ENCODE measurements around the gene LMNB1.
"Not testable (repeated sequence)": the region's sequence is repeated elsewhere in the genome, so short reads cannot be mapped to it uniquely, and the experiment has no call there.

Gene LMNB1
- 26.1 to 35.6 (median 27.5) reads per million in 3 donors for total RNA-seq

GRCh38 chr5:126776499-126777256 lies at the start of gene LMNB1:
Gene LMNB1 (plus strand): TSS chr5:126777136. CDS start chr5:126777509, 373 bp downstream.
- H3K4me1 ChIP-seq (ENCODE audit: control insufficient read depth, insufficient read depth, low read length, poor library complexity, severe bottlenecking): peaks cover 16% of the 10 kb centered on the region
- no peaks in the 10 kb centered on the region for H3K27me3 ChIP-seq (replicated peaks; ENCODE audit: control insufficient read depth, insufficient read depth, low read length, poor library complexity, severe bottlenecking)
- H3K9me3 ChIP-seq (ENCODE audit: control insufficient read depth, low read length): no peaks in the 10 kb centered on the region
- peak within 1 kb of the TSS; percentile 96 for H3K27ac ChIP-seq (ENCODE audit: insufficient read depth, low read length, poor library complexity, severe bottlenecking)
- peak within 1 kb of the TSS; percentile 73 for H3K4me3 ChIP-seq (ENCODE audit: insufficient read depth, low read depth, low read length, poor library complexity, severe bottlenecking)
- no peaks in the 10 kb centered on the region for H3K36me3 ChIP-seq (ENCODE audit: control insufficient read depth, insufficient read depth, low read length)
- peak; percentile 83 to 91 (median 90) for DNase-seq

- no peak overlapping the region for H3K4me3 ChIP-seq (ENCODE audit: insufficient read depth, low read depth, low read length, poor library complexity, severe bottlenecking)
- DNase-seq: no peak
- H3K9me3 ChIP-seq (ENCODE audit: control insufficient read depth, low read length): no peaks in the 10 kb centered on the region
- no peaks in the 10 kb centered on the region for H3K27me3 ChIP-seq (replicated peaks; ENCODE audit: control insufficient read depth, insufficient read depth, low read length, poor library complexity, severe bottlenecking)
- no peaks in the 10 kb centered on the region for H3K4me1 ChIP-seq (ENCODE audit: control insufficient read depth, insufficient read depth, low read length, poor library complexity, severe bottlenecking)
- no peaks in the 10 kb centered on the region for H3K36me3 ChIP-seq (ENCODE audit: control insufficient read depth, insufficient read depth, low read length)
- H3K27ac ChIP-seq (ENCODE audit: insufficient read depth, low read length, poor library complexity, severe bottlenecking): no peak overlapping the region
Measured at GRCh38 chr5:126732716-126733115, 44.2 kb upstream of the LMNB1 start.

- not testable (repeated sequence) for H3K9me3 ChIP-seq (ENCODE audit: control insufficient read depth, low read length); H3K27me3 ChIP-seq (replicated peaks; ENCODE audit: control insufficient read depth, insufficient read depth, low read length, poor library complexity, severe bottlenecking); H3K4me1 ChIP-seq (ENCODE audit: control insufficient read depth, insufficient read depth, low read length, poor library complexity, severe bottlenecking); DNase-seq; H3K4me3 ChIP-seq (ENCODE audit: insufficient read depth, low read depth, low read length, poor library complexity, severe bottlenecking); H3K27ac ChIP-seq (ENCODE audit: insufficient read depth, low read length, poor library complexity, severe bottlenecking); H3K36me3 ChIP-seq (ENCODE audit: control insufficient read depth, insufficient read depth, low read length)
Measured at GRCh38 chr5:126734573-126734972, 42.4 kb upstream of the LMNB1 start.

- Histone ChIP-seq H3K4me1 (ENCODE audit: control insufficient read depth, insufficient read depth, low read length, poor library complexity, severe bottlenecking) (no peaks in the 10 kb centered on the region), H3K27me3 (replicated peaks; ENCODE audit: control insufficient read depth, insufficient read depth, low read length, poor library complexity, severe bottlenecking) (no peaks in the 10 kb centered on the region), H3K9me3 (ENCODE audit: control insufficient read depth, low read length) (no peaks in the 10 kb centered on the region), H3K4me3 (ENCODE audit: insufficient read depth, low read depth, low read length, poor library complexity, severe bottlenecking) (no peak overlapping the region), H3K36me3 (ENCODE audit: control insufficient read depth, insufficient read depth, low read length) (no peaks in the 10 kb centered on the region), H3K27ac (ENCODE audit: insufficient read depth, low read length, poor library complexity, severe bottlenecking) (no peak overlapping the region)
- DNase-seq: no peak
Measured at GRCh38 chr5:126736141-126736540, 40.8 kb upstream of the LMNB1 start.

- DNase-seq: no peak
- Histone ChIP-seq H3K36me3 (ENCODE audit: control insufficient read depth, insufficient read depth, low read length) (no peaks in the 10 kb centered on the region), H3K4me3 (ENCODE audit: insufficient read depth, low read depth, low read length, poor library complexity, severe bottlenecking) (no peak overlapping the region), H3K9me3 (ENCODE audit: control insufficient read depth, low read length) (no peaks in the 10 kb centered on the region), H3K4me1 (ENCODE audit: control insufficient read depth, insufficient read depth, low read length, poor library complexity, severe bottlenecking) (no peaks in the 10 kb centered on the region), H3K27ac (ENCODE audit: insufficient read depth, low read length, poor library complexity, severe bottlenecking) (no peak overlapping the region), H3K27me3 (replicated peaks; ENCODE audit: control insufficient read depth, insufficient read depth, low read length, poor library complexity, severe bottlenecking) (no peaks in the 10 kb centered on the region)
Measured at GRCh38 chr5:126741361-126741760, 35.6 kb upstream of the LMNB1 start.

GRCh38 chr5:126742425-126742824 lies 34.5 kb upstream of the LMNB1 start:
- Histone ChIP-seq H3K9me3 (ENCODE audit: control insufficient read depth, low read length) (no peaks in the 10 kb centered on the region), H3K4me3 (ENCODE audit: insufficient read depth, low read depth, low read length, poor library complexity, severe bottlenecking) (no peak overlapping the region), H3K27ac (ENCODE audit: insufficient read depth, low read length, poor library complexity, severe bottlenecking) (no peak overlapping the region), H3K36me3 (ENCODE audit: control insufficient read depth, insufficient read depth, low read length) (no peaks in the 10 kb centered on the region), H3K27me3 (replicated peaks; ENCODE audit: control insufficient read depth, insufficient read depth, low read length, poor library complexity, severe bottlenecking) (no peaks in the 10 kb centered on the region), H3K4me1 (ENCODE audit: control insufficient read depth, insufficient read depth, low read length, poor library complexity, severe bottlenecking) (no peaks in the 10 kb centered on the region)
- DNase-seq: no peak

- Histone ChIP-seq H3K9me3 (ENCODE audit: control insufficient read depth, low read length) (no peaks in the 10 kb centered on the region), H3K36me3 (ENCODE audit: control insufficient read depth, insufficient read depth, low read length) (no peaks in the 10 kb centered on the region), H3K4me3 (ENCODE audit: insufficient read depth, low read depth, low read length, poor library complexity, severe bottlenecking) (no peak overlapping the region), H3K27ac (ENCODE audit: insufficient read depth, low read length, poor library complexity, severe bottlenecking) (no peak overlapping the region), H3K27me3 (replicated peaks; ENCODE audit: control insufficient read depth, insufficient read depth, low read length, poor library complexity, severe bottlenecking) (no peaks in the 10 kb centered on the region), H3K4me1 (ENCODE audit: control insufficient read depth, insufficient read depth, low read length, poor library complexity, severe bottlenecking) (no peaks in the 10 kb centered on the region)
- no peak for DNase-seq
Measured at GRCh38 chr5:126744836-126745235, 32.1 kb upstream of the LMNB1 start.

- H3K27ac ChIP-seq (ENCODE audit: insufficient read depth, low read length, poor library complexity, severe bottlenecking): no peak overlapping the region
- H3K27me3 ChIP-seq (replicated peaks; ENCODE audit: control insufficient read depth, insufficient read depth, low read length, poor library complexity, severe bottlenecking): no peaks in the 10 kb centered on the region
- no peaks in the 10 kb centered on the region for H3K4me1 ChIP-seq (ENCODE audit: control insufficient read depth, insufficient read depth, low read length, poor library complexity, severe bottlenecking)
- H3K36me3 ChIP-seq (ENCODE audit: control insufficient read depth, insufficient read depth, low read length): no peaks in the 10 kb centered on the region
- H3K9me3 ChIP-seq (ENCODE audit: control insufficient read depth, low read length): no peaks in the 10 kb centered on the region
- DNase-seq: no peak
- no peak overlapping the region for H3K4me3 ChIP-seq (ENCODE audit: insufficient read depth, low read depth, low read length, poor library complexity, severe bottlenecking)
Measured at GRCh38 chr5:126745259-126745992, 31.5 kb upstream of the LMNB1 start.

- H3K4me3 ChIP-seq (ENCODE audit: insufficient read depth, low read depth, low read length, poor library complexity, severe bottlenecking): no peak overlapping the region
- no peaks in the 10 kb centered on the region for H3K4me1 ChIP-seq (ENCODE audit: control insufficient read depth, insufficient read depth, low read length, poor library complexity, severe bottlenecking)
- no peaks in the 10 kb centered on the region for H3K27me3 ChIP-seq (replicated peaks; ENCODE audit: control insufficient read depth, insufficient read depth, low read length, poor library complexity, severe bottlenecking)
- H3K9me3 ChIP-seq (ENCODE audit: control insufficient read depth, low read length): no peaks in the 10 kb centered on the region
- H3K36me3 ChIP-seq (ENCODE audit: control insufficient read depth, insufficient read depth, low read length): no peaks in the 10 kb centered on the region
- DNase-seq: no peak
- no peak overlapping the region for H3K27ac ChIP-seq (ENCODE audit: insufficient read depth, low read length, poor library complexity, severe bottlenecking)
Measured at GRCh38 chr5:126746290-126746689, 30.6 kb upstream of the LMNB1 start.

GRCh38 chr5:126752081-126752785 lies 24.7 kb upstream of the LMNB1 start:
- no peak for DNase-seq
- H3K27me3 ChIP-seq (replicated peaks; ENCODE audit: control insufficient read depth, insufficient read depth, low read length, poor library complexity, severe bottlenecking): no peaks in the 10 kb centered on the region
- H3K4me1 ChIP-seq (ENCODE audit: control insufficient read depth, insufficient read depth, low read length, poor library complexity, severe bottlenecking): no peaks in the 10 kb centered on the region
- no peaks in the 10 kb centered on the region for H3K9me3 ChIP-seq (ENCODE audit: control insufficient read depth, low read length)
- H3K36me3 ChIP-seq (ENCODE audit: control insufficient read depth, insufficient read depth, low read length): no peaks in the 10 kb centered on the region
- no peak overlapping the region for H3K27ac ChIP-seq (ENCODE audit: insufficient read depth, low read length, poor library complexity, severe bottlenecking)
- no peak overlapping the region for H3K4me3 ChIP-seq (ENCODE audit: insufficient read depth, low read depth, low read length, poor library complexity, severe bottlenecking)
